Esophagus squamous epithelium (tissue), 4 donors: ENCODE data around the gene TMEM80.

Experiments
- POLR2A ChIP-seq, 4 donors: fragments of 450-650 bp; IDR thresholded peaks; one replicate each; pipeline ENCODE4 v1.6.1; 2017; ENCODE audit warnings: antibody characterized with exemption in 4 of 4, mild to moderate bottlenecking in 4 of 4, moderate library complexity in 3 of 4
- TF ChIP-seq, protein P1 (sequence below), 6 experiments: fragments of 450-650 bp in 4 of 6; fragments of 200-600 bp in 2 of 6; sonication (generic) in 2 of 6; IDR thresholded peaks; one replicate each; pipeline ENCODE4 v1.5.1; 2016 to 2019; ENCODE audit warnings: antibody characterized with exemption in 6 of 6, mild to moderate bottlenecking in 4 of 6, moderate library complexity in 4 of 6

DNA sequence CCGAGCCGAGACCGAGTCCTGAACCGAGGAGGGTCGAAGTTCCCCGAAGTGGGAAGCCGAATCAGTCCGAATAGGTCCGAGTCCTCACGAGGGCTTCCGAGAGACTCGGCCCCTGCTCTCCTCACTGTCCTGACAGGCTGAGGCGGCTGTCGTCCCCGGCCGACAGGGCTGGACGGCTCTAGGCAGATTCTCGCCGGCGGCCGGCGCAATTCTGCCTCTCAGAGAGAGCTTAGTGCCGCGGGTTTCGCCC is 403 bp upstream of the TMEM80 start:
- TF ChIP-seq POLR2A (IDR thresholded peaks at IDR 0.05): no peak
- TF ChIP-seq, protein P1, sequence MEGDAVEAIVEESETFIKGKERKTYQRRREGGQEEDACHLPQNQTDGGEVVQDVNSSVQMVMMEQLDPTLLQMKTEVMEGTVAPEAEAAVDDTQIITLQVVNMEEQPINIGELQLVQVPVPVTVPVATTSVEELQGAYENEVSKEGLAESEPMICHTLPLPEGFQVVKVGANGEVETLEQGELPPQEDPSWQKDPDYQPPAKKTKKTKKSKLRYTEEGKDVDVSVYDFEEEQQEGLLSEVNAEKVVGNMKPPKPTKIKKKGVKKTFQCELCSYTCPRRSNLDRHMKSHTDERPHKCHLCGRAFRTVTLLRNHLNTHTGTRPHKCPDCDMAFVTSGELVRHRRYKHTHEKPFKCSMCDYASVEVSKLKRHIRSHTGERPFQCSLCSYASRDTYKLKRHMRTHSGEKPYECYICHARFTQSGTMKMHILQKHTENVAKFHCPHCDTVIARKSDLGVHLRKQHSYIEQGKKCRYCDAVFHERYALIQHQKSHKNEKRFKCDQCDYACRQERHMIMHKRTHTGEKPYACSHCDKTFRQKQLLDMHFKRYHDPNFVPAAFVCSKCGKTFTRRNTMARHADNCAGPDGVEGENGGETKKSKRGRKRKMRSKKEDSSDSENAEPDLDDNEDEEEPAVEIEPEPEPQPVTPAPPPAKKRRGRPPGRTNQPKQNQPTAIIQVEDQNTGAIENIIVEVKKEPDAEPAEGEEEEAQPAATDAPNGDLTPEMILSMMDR (IDR thresholded peaks at IDR 0.05): no peak
